Activated CD4-positive, alpha-beta T cell treated with anti-CD3 and anti-CD28 coated beads, Interleukin-2, amount 50 U/mL, for 24 hours (primary cell): ENCODE data around the gene PIK3R6.

ENCODE experiments used
- DNase-seq, 2 donors: peaks; one replicate each; pipeline ENCODE4 v3.0.0-alpha.2; 2020; ENCODE audit warnings: low read depth in 1 of 2, low spot score in 1 of 2

The PIK3R6 gene

GRCh38 chr17:8894202-8894671, 26.8 kb upstream of the PIK3R6 start:
- DNase-seq: no peak

DNA sequence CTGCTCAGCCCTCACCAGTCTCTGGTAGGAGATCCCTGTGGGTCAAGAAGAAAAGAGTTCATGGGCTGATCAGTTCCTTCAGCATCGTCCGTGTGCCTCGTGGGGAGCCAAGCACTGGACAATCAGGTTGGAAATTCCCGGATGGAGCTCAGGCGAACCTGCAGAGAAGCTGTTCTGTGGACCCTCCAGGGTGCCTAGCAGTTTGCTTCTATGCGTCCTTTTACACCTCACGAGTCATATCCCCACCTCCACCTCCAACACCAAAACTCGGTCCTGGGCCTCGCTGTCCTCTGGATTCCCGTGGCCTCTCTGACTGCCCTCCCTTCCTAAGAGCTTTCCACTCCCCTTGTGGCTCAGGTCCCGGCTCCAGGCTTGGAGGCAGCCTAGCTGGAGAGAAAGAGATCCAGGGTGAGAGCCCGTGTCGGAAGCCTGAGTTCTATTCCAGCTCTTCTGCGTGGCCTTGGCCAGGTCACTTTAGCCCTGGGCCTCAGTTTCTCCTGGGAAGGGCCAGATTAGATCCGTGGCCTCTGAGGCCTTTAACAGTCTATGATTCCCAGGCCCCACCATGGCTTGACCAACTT, 26.2 kb upstream of the PIK3R6 start:
- no peak for DNase-seq

GRCh38 chr17:8893059-8893458, 25.6 kb upstream of the PIK3R6 start:
- no peak for DNase-seq

- DNase-seq: no peak
These were observed 24.8 kb upstream of the PIK3R6 start for GRCh38 chr17:8892338-8892690.

GRCh38 chr17:8890671-8891070, 23.2 kb upstream of the PIK3R6 start:
- no peak for DNase-seq

- DNase-seq: no peak
These were observed 22.2 kb upstream of the PIK3R6 start for GRCh38 chr17:8889458-8890210.

GRCh38 chr17:8888704-8889302, 21.3 kb upstream of the PIK3R6 start:
- DNase-seq: no peak

- no peak for DNase-seq
These were observed 20.6 kb upstream of the PIK3R6 start for GRCh38 chr17:8887834-8888703.

DNA sequence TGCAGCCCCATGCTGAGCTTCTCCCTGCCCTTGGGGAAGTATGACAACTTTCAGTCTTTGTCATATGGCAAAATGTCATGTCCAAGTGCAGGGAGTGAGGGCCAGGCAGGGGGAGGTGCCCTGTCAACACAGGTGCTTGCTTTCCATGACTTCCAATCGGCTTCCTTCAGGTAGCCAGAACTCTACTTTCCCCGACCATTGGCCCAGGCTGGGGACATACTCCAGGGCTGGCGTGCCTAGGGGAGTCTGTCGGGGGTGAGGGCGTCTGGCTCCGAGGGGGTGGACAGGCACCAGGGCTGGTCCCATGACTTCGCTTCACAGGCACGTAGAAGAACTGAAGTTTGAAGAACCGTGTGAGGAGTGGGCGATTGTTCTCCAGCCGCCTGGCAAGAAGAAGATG, 19.8 kb upstream of the PIK3R6 start:
- no peak for DNase-seq

DNA sequence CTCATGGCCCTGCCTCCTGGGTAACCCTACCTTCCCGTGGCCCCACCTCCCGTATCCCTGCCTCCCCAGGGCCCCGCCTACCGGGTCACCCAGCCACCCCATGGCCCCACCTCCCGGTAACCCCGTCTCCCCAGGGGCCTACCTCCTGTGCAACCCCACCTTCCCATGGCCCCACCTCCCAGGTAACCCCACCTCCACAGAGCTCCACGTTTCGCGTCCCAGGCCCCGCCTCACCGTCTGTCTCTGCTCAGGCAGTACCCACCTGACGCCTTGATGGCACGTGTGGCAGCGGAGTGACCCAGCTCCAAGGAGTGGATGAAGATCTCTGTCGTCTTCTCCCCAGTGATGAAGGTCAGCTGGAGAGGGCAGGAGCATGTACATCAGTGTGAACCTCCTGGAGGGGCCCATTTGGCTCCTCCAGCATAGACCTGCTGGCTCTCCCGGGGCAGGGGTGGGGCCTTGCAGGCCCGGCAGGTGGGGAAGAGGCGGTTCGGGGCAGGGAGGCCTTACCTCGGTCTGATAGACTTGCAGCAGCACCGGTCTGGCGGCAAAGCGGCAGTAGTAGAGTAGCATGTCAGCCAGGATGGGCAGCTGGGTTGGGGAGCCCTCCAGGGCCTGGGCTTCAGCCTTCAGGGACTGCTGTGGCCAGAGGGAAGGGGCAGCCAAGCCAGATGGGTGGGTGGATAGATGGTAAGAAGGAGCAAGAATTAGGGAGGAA, 18.7 kb upstream of the PIK3R6 start:
- no peak for DNase-seq

DNA sequence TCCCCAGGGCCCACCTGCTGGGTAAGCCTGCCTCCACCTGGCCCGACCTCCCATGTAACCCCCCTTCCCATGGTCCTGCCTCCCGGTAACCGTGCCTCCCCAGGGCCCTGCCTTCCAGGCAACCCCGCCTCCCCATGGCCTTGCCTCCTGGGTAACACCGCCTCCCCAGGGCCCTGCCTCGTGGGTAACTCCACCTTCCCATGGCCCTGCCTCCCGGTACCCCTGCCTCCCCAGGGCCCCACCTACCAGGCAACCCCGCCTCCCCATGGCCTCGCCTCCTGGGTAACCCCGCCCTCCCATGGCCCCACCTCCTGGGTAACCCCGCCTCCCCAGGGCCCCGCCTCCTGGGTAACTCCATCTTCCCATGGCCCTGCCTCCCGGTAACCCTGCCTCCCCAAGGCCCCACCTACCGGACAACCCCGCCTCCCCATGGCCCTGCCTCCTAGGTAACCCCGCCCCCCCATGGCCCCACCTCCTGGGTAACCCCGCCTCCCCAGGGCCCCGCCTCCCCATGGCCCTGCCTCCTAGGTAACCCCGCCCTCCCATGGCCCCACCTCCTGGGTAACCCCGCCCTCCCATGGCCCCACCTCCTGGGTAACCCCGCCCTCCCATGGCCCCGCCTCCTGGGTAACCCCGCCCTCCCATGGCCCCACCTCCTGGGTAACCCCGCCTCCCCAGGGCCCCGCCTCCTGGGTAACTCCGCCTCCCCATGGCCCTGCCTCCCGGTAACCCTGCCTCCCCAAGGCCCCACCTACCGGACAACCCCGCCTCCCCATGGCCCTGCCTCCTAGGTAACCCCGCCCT, 17.9 kb upstream of the PIK3R6 start:
- peak in 1 of 2 donors; percentile 30 for DNase-seq

- no peak for DNase-seq
These were observed 17.0 kb upstream of the PIK3R6 start for GRCh38 chr17:8884336-8884990.

DNA sequence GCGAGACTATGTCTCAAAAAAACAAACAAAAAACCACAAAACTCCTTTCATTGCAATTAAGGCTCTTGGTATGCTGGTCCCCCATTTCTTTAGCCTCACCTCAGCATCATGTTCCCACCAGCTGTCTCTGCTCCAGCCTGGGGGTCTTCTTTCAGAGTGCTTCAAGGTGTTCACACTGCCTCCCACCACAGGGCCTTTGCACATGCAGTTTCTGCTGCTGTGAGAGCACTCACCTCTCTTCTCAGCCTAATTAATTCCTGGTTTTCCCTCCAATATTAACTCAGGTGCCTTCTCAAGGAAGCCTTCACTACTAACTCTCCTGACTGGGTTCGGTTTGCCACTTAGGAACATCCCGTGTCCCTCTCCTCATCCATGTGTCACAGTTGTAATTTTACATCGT, 15.9 kb upstream of the PIK3R6 start:
- no peak for DNase-seq

DNA sequence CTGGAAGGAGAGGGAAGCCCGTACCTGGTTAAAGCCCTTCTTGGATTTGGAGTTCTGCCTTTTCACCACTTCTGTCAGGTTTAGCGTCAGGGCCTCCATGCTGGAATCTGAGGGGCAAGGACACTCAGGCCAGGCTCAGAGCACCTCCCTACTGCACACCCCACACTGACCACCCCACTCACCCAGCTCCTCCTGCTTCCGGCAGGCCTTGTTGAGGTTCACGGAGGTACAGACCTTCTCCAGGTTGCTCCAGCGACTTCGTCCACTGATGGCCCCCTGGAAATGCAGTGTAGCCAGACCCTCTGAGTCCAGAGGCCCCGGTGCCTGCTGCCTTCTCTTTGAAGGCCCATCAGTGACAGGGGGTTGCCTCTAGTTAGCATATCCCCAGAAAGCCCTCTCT, 14.1 kb upstream of the PIK3R6 start:
- no peak for DNase-seq

DNA sequence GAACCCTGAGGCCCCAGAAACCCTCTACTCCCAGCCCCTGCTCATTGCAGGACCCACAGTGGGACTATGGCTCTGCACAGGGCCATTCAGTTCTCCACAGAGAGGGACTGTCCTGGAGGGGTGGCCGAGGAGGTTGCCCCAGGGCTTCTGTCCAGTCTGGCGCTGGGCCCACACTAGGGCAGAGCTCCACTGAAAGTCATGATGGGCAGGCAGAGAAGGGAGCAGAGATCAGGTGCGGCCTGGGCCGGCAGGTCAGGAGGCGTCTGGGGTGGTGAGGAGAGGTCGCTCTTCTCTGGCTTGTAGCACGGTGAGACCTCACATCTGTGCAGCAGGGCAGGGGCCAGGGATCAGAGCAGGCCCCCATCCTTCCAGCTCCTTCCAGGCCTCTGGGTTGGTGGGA, 13.0 kb upstream of the PIK3R6 start:
- no peak for DNase-seq

DNA sequence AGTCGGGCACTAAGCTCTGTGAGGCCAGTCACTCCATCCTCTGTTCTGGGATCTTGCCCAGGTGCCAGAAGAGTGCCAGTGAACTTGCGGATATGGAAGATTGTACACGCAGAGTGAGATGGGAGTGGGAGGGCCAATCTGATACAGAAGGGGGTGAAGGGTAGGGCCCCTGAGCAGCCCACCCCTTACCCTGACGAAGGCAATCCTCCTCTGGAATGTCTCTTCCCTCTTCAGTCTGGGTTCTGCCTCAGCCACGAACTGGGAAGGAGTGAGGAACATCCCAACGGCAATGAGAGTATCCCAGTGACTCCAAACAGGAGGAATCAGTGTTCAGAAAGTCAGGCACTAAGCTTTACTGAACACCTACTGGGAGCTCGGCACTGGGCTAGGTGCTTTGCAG, 11.9 kb upstream of the PIK3R6 start:
- DNase-seq: no peak

- DNase-seq: no peak
These were observed 10.5 kb upstream of the PIK3R6 start for GRCh38 chr17:8877984-8878383.

DNA sequence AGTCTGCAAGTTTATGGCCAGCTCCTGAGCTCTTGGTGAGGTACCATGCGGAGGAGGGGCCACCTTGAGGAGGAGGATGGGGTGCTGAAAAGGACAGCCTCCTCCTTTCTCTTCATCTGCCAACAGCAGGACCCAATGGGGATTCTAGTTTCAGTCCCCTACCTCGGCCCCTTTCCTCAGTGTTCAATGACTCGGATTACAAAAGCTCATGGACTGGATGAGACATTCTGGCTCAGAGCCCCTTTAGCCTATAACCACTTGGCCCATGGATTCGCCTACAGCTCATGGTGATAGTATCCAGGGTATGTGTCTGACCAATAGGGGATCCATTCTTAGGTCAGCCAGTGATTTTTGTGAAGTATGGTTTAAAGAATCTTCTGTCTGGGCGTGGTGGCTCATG, 8.5 kb upstream of the PIK3R6 start:
- DNase-seq: no peak

DNA sequence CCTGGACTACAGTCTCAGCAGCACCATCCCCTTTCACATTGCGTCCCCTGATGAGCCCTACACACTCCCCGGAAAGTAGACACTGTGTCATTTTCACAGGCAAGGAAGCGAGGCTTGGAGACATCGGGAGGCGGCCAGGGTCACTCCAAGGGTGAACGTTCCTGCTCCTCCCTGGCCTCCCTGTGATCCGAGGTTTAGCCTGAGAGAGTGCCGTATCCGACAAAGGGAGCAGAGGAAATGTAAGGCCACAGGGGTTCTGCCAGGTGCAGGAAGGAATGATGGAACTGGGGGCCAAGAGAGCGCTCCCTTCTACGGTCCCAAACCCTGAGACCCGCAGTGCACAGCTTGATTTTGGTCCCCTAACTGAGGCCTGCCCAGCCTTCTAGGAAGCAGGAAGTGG, 8.0 kb upstream of the PIK3R6 start:
- DNase-seq: no peak
